HL-60 (cell line): Measurements from ENCODE around the gene MPND.

Experiments
- CTCF ChIP-seq: IDR thresholded peaks from one replicate; pipeline ENCODE4 v1.5.1; 2011; ENCODE audit warnings: low read length, control low read depth, inconsistent platforms; ENCODE audit not compliant: insufficient read depth
- POLR2AphosphoS5 ChIP-seq: IDR thresholded peaks from 2 replicates; pipeline ENCODE4 v1.6.1; 2012; ENCODE audit warnings: low read depth
- REST ChIP-seq: IDR thresholded peaks from 2 replicates; pipeline ENCODE4 v1.6.1; 2012; ENCODE audit warnings: low read depth; ENCODE audit not compliant: insufficient replicate concordance
- SPI1 ChIP-seq: IDR thresholded peaks from 2 replicates; pipeline ENCODE4 v1.6.1; 2012; ENCODE audit warnings: low read depth, mild to moderate bottlenecking, borderline replicate concordance

GRCh38 chr19:4361152-4362046 lies 18.0 kb downstream of the MPND start:
- TF ChIP-seq CTCF = no peak
- no peak for TF ChIP-seq POLR2AphosphoS5
- TF ChIP-seq REST = no peak
- no peak for TF ChIP-seq SPI1
